Endodermal cell (in vitro differentiated cells): ENCODE data around the gene IGFBP5. TPM values are rescaled to one million over a fixed set of nuclear protein-coding genes. Genes with fewer than 3 reads are reported as not detected.

Source experiments
- DNase-seq: peaks from one replicate; pipeline ENCODE4 v3.0.0-alpha.2; 2017
- H3K27ac ChIP-seq: 2 replicates; pipeline ENCODE4 v1.5.1; 2013; ENCODE audit warnings: mild to moderate bottlenecking, low read depth, low read length, moderate library complexity
- H3K27me3 ChIP-seq: 2 replicates; pipeline ENCODE4 v1.6.1; 2013; ENCODE audit warnings: mild to moderate bottlenecking, low read length, moderate library complexity; ENCODE audit not compliant: insufficient read depth, control insufficient read depth, poor library complexity, severe bottlenecking
- H3K36me3 ChIP-seq: 2 replicates; pipeline ENCODE4 v1.7.0; 2013; ENCODE audit warnings: mild to moderate bottlenecking, low read length, moderate library complexity; ENCODE audit not compliant: control insufficient read depth, insufficient read depth
- H3K4me1 ChIP-seq: one replicate; pipeline ENCODE4 v1.7.0; 2013; ENCODE audit warnings: low read length; ENCODE audit not compliant: control insufficient read depth, insufficient read depth
- H3K4me3 ChIP-seq: 2 replicates; pipeline ENCODE4 v1.5.1; 2013; ENCODE audit warnings: mild to moderate bottlenecking, low read length, moderate library complexity
- H3K9ac ChIP-seq: 2 replicates; pipeline ENCODE4 v1.6.1; 2013; ENCODE audit warnings: mild to moderate bottlenecking, low read length, moderate library complexity; ENCODE audit not compliant: poor library complexity, severe bottlenecking; ENCODE audit errors: extremely low read depth
- H3K9me3 ChIP-seq: 2 replicates; pipeline ENCODE4 v1.6.1; 2013; ENCODE audit warnings: mild to moderate bottlenecking, low read length, moderate library complexity; ENCODE audit not compliant: control insufficient read depth
- H3K27ac Mint-ChIP-seq: 2 replicates; pipeline ENCODE4 v1.8.0; 2020; ENCODE audit warnings: mixed read lengths
- H3K27me3 Mint-ChIP-seq: 2 replicates; pipeline ENCODE4 v1.8.0; 2021; ENCODE audit warnings: mild to moderate bottlenecking, mixed read lengths; ENCODE audit not compliant: insufficient read depth
- H3K36me3 Mint-ChIP-seq: 2 replicates; pipeline ENCODE4 v1.8.0; 2020; ENCODE audit warnings: low read depth, mixed read lengths
- H3K4me1 Mint-ChIP-seq: 2 replicates; pipeline ENCODE4 v1.8.0; 2020; ENCODE audit warnings: mixed read lengths
- H3K4me3 Mint-ChIP-seq: 2 replicates; pipeline ENCODE4 v1.8.0; 2020; ENCODE audit warnings: mild to moderate bottlenecking, moderate library complexity, mixed read lengths
- H3K9me3 Mint-ChIP-seq: 2 replicates; pipeline ENCODE4 v1.8.0; 2020; ENCODE audit warnings: mild to moderate bottlenecking, mixed read lengths
- WGBS, 2 experiments: methylation state at CpG; one replicate each; pipeline versions ENCODE4 v1.1.5 to v1.1.7; 2013; ENCODE audit warnings: missing lambda C conversion rate in 2 of 2, mixed read lengths in 1 of 2; ENCODE audit not compliant: insufficient coverage in 1 of 2, insufficient read length in 1 of 2; 5-methylcytosine and 5-hydroxymethylcytosine counted together
- total RNA-seq, 2 donors: library from RNA; stranded (reverse); fragmentation: NEBNext Ultra II Directional in 1 of 2; extraction: Animal tissue kit (Norgen Biotek cat#: 25700) in 1 of 2; gene quantifications; 2 replicates in 1 of 2; 3 replicates in 1 of 2; pipeline ENCODE4 v1.2.1, GENCODE V29; 2021
- TF ChIP-seq, protein P1 (sequence below): fragments of 200-600 bp; sonication (generic); conservative IDR thresholded peaks from 2 replicates; pipeline ENCODE4 v1.5.0; 2021; ENCODE audit warnings: antibody characterized with exemption, mild to moderate bottlenecking

IGFBP5 gene
- total RNA-seq, 2 donors from 2014 or later = 3.6 to 8.9 TPM

- no peak overlapping the region for H3K4me3 ChIP-seq
- no peak for DNase-seq
- no peaks in the 10 kb centered on the region for H3K9me3 Mint-ChIP-seq
- H3K4me3 Mint-ChIP-seq = no peak overlapping the region
- H3K9me3 ChIP-seq = no peaks in the 10 kb centered on the region
- peaks cover 4% of the 10 kb centered on the region for H3K4me1 ChIP-seq
- no peak overlapping the region for H3K9ac ChIP-seq
- H3K4me1 Mint-ChIP-seq = peaks cover 13% of the 10 kb centered on the region
- no peak overlapping the region for H3K27ac Mint-ChIP-seq
- 94 to 96% methylated on average over 8 to 14 of the region's 14 CpGs for WGBS, 2 experiments
- no peak overlapping the region for H3K27ac ChIP-seq
- H3K27me3 ChIP-seq = no peaks in the 10 kb centered on the region
- H3K36me3 Mint-ChIP-seq = no peaks in the 10 kb centered on the region
- TF ChIP-seq, protein P1, sequence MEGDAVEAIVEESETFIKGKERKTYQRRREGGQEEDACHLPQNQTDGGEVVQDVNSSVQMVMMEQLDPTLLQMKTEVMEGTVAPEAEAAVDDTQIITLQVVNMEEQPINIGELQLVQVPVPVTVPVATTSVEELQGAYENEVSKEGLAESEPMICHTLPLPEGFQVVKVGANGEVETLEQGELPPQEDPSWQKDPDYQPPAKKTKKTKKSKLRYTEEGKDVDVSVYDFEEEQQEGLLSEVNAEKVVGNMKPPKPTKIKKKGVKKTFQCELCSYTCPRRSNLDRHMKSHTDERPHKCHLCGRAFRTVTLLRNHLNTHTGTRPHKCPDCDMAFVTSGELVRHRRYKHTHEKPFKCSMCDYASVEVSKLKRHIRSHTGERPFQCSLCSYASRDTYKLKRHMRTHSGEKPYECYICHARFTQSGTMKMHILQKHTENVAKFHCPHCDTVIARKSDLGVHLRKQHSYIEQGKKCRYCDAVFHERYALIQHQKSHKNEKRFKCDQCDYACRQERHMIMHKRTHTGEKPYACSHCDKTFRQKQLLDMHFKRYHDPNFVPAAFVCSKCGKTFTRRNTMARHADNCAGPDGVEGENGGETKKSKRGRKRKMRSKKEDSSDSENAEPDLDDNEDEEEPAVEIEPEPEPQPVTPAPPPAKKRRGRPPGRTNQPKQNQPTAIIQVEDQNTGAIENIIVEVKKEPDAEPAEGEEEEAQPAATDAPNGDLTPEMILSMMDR = no peak
- H3K36me3 ChIP-seq = peaks cover 18% of the 10 kb centered on the region
- peaks cover 4% of the 10 kb centered on the region for H3K27me3 Mint-ChIP-seq
Measured at GRCh38 chr2:216679658-216680024, 15.7 kb downstream of the IGFBP5 start.

- no peaks in the 10 kb centered on the region for H3K9me3 ChIP-seq
Measured at GRCh38 chr2:216678813-216679657, 16.3 kb downstream of the IGFBP5 start.

GRCh38 chr2:216678098-216678465 is 17.3 kb downstream of the IGFBP5 start:
- Mint-ChIP-seq H3K4me1 (peaks cover 13% of the 10 kb centered on the region), H3K4me3 (no peak overlapping the region), H3K27ac (no peak overlapping the region), H3K9me3 (no peaks in the 10 kb centered on the region), H3K36me3 (no peaks in the 10 kb centered on the region), H3K27me3 (peaks cover 4% of the 10 kb centered on the region)
- Histone ChIP-seq H3K4me1 (no peaks in the 10 kb centered on the region), H3K9ac (no peak overlapping the region), H3K27me3 (no peaks in the 10 kb centered on the region), H3K4me3 (no peak overlapping the region), H3K36me3 (peaks cover 18% of the 10 kb centered on the region), H3K27ac (no peak overlapping the region), H3K9me3 (no peaks in the 10 kb centered on the region)
- TF ChIP-seq, protein P1 = no peak
- no peak for DNase-seq
- 96 to 98% methylated on average over 7 to 12 of the region's 12 CpGs for WGBS, 2 experiments

More at GRCh38 chr2:216678813-216679657, 16.3 kb downstream of the IGFBP5 start:
- DNase-seq = peak; percentile 69
- TF ChIP-seq, protein P1 = no peak
- Mint-ChIP-seq H3K4me3 (no peak overlapping the region), H3K27me3 (peaks cover 4% of the 10 kb centered on the region), H3K4me1 (peaks cover 13% of the 10 kb centered on the region), H3K27ac (no peak overlapping the region), H3K9me3 (no peaks in the 10 kb centered on the region), H3K36me3 (no peaks in the 10 kb centered on the region)
- Histone ChIP-seq H3K4me1 (peaks cover 4% of the 10 kb centered on the region), H3K9ac (no peak overlapping the region), H3K27ac (no peak overlapping the region), H3K4me3 (no peak overlapping the region), H3K27me3 (no peaks in the 10 kb centered on the region), H3K36me3 (peaks cover 18% of the 10 kb centered on the region)
- 91 to 92% methylated on average over 11 to 21 of the region's 21 CpGs for WGBS, 2 experiments
